ENCODE data around the gene ABCA6. TPM values are rescaled to one million over a fixed set of nuclear protein-coding genes. Genes with fewer than 3 reads are reported as not detected.
A peak's percentile ranks its signal among the peaks of the same experiment; 100 is the strongest.

ABCA6 gene
- total RNA-seq, 1 experiment from 2014 or later = 2.1 TPM

DNA sequence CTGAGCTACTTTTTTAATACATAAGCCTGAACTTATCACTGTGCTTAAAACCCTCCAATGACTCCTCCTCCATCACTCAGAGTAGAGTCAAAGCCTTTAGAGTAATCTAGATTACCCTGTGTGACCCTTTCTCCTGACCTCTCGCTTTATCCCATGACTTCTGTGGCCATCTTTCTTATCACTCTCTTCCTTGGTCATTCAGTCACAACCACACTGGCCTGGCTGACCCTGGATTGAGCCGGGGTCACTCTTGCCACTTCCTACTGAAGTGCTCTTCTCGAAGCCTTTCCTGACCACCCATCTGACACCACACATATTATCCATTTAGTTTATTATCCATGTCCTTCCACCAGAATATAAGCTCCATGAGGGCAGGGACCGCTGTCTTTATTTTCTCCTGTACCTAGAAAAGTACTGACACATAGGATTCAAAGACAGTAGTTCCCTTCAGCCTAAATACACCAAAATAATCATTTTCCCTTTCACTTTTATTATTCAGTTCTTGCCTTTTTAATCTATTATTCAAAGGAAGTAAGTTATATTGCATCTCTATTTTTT, 53.0 kb downstream of the ABCA6 start:
- DNase-seq (ENCODE audit: low spot score) = no peak
- no TSS peak for BruUV-seq (replicated peaks)
- no peaks in the 10 kb centered on the region for H3K36me3 ChIP-seq (ENCODE audit: insufficient read depth, low read length, poor library complexity, severe bottlenecking)
- POLR2A ChIA-PET (ENCODE audit: low non-redundant PET) = no interaction called here
- H3K27me3 ChIP-seq (replicated peaks; ENCODE audit: insufficient read depth, low read depth, low read length, poor library complexity) = no peaks in the 10 kb centered on the region
- H3K27ac ChIP-seq (ENCODE audit: low read depth, low read length, poor library complexity, severe bottlenecking) = no peak overlapping the region
- no peaks in the 10 kb centered on the region for H3K4me1 ChIP-seq (ENCODE audit: insufficient read depth, low read length, poor library complexity, severe bottlenecking)
- H3K9me3 ChIP-seq (ENCODE audit: low read depth, low read length, poor library complexity, severe bottlenecking) = peaks cover 2% of the 10 kb centered on the region
- intact Hi-C loops (cut with micrococcal nuclease; ENCODE audit: unreplicated experiment) = no loop called here
- TF ChIP-seq EZH2 (IDR thresholded peaks at IDR 0.05; ENCODE audit: borderline replicate concordance, low read depth, low read length, poor library complexity, severe bottlenecking) (no peak), CTCF (conservative IDR thresholded peaks at IDR 0.05; ENCODE audit: low read depth, low read length) (no peak)
- H3K4me3 ChIP-seq (ENCODE audit: low read depth, low read length, poor library complexity, severe bottlenecking) = no peak overlapping the region
- CTCF ChIA-PET = interaction anchor here (0.5 kb wide), 1 partner anchor 107 kb away, joined by 4 read pairs; no protein-coding TSS in a partner anchor

GRCh38 chr17:69086641-69087040, 55.1 kb downstream of the ABCA6 start:
- ChIA-PET CTCF (no interaction called here), POLR2A (ENCODE audit: low non-redundant PET) (interaction anchor here (0.9 kb wide), 1 partner anchor 199 kb away, joined by 3 read pairs; no protein-coding TSS in a partner anchor)
- TF ChIP-seq CTCF (conservative IDR thresholded peaks at IDR 0.05; ENCODE audit: low read depth, low read length) (no peak), EZH2 (IDR thresholded peaks at IDR 0.05; ENCODE audit: borderline replicate concordance, low read depth, low read length, poor library complexity, severe bottlenecking) (no peak)
- no peaks in the 10 kb centered on the region for H3K4me1 ChIP-seq (ENCODE audit: insufficient read depth, low read length, poor library complexity, severe bottlenecking)
- no peak for DNase-seq (ENCODE audit: low spot score)
- H3K4me3 ChIP-seq (ENCODE audit: low read depth, low read length, poor library complexity, severe bottlenecking) = no peak overlapping the region
- H3K9me3 ChIP-seq (ENCODE audit: low read depth, low read length, poor library complexity, severe bottlenecking) = peaks cover 14% of the 10 kb centered on the region
- H3K27ac ChIP-seq (ENCODE audit: low read depth, low read length, poor library complexity, severe bottlenecking) = no peak overlapping the region
- no peaks in the 10 kb centered on the region for H3K27me3 ChIP-seq (replicated peaks; ENCODE audit: insufficient read depth, low read depth, low read length, poor library complexity)
- H3K36me3 ChIP-seq (ENCODE audit: insufficient read depth, low read length, poor library complexity, severe bottlenecking) = no peaks in the 10 kb centered on the region
- BruUV-seq (replicated peaks) = no TSS peak
- intact Hi-C loops (cut with micrococcal nuclease; ENCODE audit: unreplicated experiment) = no loop called here

- Histone ChIP-seq H3K9me3 (ENCODE audit: low read depth, low read length, poor library complexity, severe bottlenecking) (peaks cover 14% of the 10 kb centered on the region), H3K27ac (ENCODE audit: low read depth, low read length, poor library complexity, severe bottlenecking) (no peak overlapping the region), H3K4me1 (ENCODE audit: insufficient read depth, low read length, poor library complexity, severe bottlenecking) (no peaks in the 10 kb centered on the region), H3K36me3 (ENCODE audit: insufficient read depth, low read length, poor library complexity, severe bottlenecking) (no peaks in the 10 kb centered on the region), H3K4me3 (ENCODE audit: low read depth, low read length, poor library complexity, severe bottlenecking) (no peak overlapping the region), H3K27me3 (replicated peaks; ENCODE audit: insufficient read depth, low read depth, low read length, poor library complexity) (no peaks in the 10 kb centered on the region)
- ChIA-PET POLR2A (ENCODE audit: low non-redundant PET) (no interaction called here), CTCF (no interaction called here)
- TF ChIP-seq CTCF (conservative IDR thresholded peaks at IDR 0.05; ENCODE audit: low read depth, low read length) (peak; percentile 33; the same call in 1 of the 2 replicates), EZH2 (IDR thresholded peaks at IDR 0.05; ENCODE audit: borderline replicate concordance, low read depth, low read length, poor library complexity, severe bottlenecking) (no peak)
- BruUV-seq (replicated peaks) = no TSS peak
- intact Hi-C loops (cut with micrococcal nuclease; ENCODE audit: unreplicated experiment) = no loop called here
- no peak for DNase-seq (ENCODE audit: low spot score)
These were observed 56.8 kb downstream of the ABCA6 start for GRCh38 chr17:69084911-69085310.
